Activated CD4-positive, alpha-beta T cell treated with anti-CD3 and anti-CD28 coated beads, Interleukin-2, amount 50 U/mL, for 4 hours (primary cell): ENCODE measurements around the gene STARD3.

Experiments
- DNase-seq, 2 experiments: peaks; one replicate each; pipeline ENCODE4 v3.0.0-alpha.2; 2020

Gene STARD3

GRCh38 chr17:39604911-39605491, 31.9 kb upstream of the STARD3 start:
- DNase-seq = no peak

- no peak for DNase-seq
Observed at GRCh38 chr17:39605492-39606433, 31.2 kb upstream of the STARD3 start.

GRCh38 chr17:39606434-39607056, 30.4 kb upstream of the STARD3 start:
- DNase-seq = no peak

GRCh38 chr17:39607057-39607850, 29.7 kb upstream of the STARD3 start:
- DNase-seq = no peak

GRCh38 chr17:39607851-39608130, 29.2 kb upstream of the STARD3 start, which contains the start of gene NEUROD2:
NEUROD2 (minus strand) TSS chr17:39607920; CDS start chr17:39606599, 1,321 bp downstream.
- no peak for DNase-seq

DNA sequence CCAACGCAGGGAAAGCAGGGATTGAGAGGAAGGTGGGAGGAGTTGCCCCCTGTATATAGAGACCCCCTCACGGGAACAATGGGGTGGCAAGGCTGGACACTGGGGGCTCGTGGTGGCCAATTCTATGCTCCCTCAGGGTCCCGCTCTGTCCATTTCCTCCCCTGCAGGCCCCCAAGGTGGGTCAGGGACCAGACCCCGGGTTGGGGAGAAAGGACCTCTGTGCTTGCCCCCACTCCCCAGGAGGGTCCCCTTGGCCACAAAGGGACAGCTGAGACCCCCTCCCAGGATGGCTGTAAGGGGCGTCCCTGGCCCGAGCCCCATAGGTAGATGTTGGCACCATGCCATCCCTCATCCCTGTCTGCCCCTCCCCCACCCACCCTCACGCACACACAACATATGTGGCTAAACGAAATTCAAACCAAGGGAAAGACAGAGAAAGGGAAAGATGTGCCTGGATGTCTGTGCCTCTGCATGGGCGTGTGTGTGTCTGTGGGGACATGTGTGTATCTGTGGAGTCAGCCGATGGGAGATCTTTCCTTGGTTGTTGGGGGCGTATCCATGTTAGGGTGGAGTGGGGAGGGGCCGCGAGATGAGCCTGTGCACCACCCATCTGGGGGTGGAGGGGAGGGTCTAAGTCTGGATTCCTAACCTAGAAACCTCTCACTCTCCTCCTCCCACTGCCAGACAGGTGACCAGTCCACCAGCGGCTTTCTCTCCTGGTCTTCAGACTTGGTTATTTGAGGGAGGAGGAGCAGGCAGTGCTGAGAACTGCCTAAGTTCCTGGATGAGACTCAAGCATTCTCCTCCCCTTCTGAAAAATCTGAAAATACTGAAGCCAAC, 28.6 kb upstream of the STARD3 start:
- no peak for DNase-seq

- no peak for DNase-seq
Observed at GRCh38 chr17:39609416-39610025, 27.4 kb upstream of the STARD3 start.

DNA sequence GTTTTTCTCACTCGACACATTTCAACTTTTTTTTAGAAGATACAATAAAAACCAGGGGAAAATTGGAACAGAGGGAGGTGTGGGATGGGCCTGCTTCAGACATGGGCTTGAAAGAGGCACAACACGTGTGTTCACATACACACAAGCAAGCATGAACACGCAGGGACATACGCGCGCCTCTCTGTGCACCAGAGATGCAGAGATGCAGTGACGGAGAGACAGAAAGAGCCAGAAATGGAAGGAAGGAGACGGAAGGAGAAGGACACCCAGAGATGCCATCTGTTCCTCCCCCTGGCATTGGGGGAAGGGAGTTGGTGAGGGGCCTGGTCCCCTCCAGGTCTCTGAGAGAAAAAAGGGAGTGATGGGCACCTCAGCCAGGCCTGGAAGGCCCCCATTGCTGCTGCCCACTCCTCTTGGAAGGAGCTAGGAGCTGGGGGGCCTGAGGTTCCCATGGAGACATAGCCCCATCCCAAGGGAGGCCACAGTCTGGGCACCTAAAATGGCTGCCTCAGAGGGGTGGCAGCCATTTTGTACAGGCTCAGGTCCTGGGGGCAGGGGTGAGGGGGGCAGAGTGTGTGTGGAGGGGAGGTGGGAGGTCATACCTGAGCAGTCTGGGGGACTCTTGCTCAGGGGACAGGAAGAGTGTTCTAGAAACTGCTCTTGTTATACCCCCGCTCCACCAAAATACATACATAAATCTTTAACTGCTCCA, 25.4 kb upstream of the STARD3 start:
- no peak for DNase-seq

DNA sequence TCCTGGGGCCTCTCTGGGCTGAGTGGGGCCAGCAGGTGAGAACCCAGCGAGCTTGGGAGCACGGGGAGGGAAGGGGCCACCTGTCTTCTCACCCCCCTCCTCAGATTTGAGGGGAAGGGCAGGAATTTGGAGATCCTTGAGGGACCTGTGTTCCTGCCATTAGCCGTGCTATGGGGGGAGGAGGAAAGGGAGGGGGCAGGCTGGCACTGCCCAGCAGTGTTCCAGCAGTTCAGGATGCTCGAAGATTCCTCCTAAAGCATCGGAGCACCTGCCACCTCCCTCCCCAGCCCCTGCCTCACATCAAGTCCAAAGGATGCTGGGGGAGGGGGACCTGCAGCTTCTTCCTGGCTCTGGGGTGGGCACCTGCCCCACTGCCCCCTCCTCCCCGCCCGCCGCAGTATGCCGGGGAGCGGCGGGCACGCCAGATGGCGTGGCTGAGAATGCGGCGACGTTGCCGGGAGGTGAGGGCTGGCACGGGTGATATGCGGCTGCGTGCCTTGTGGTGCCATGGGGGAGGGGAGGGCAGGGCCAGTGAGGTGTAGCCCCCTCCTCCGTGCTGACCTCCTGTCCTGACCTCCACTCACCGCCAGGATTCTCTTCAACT, 24.6 kb upstream of the STARD3 start:
- no peak for DNase-seq

- no peak for DNase-seq
Observed at GRCh38 chr17:39612935-39613464, 23.9 kb upstream of the STARD3 start.

- no peak for DNase-seq
Observed at GRCh38 chr17:39614545-39615157, 22.3 kb upstream of the STARD3 start.

- DNase-seq = no peak
Observed at GRCh38 chr17:39615434-39615833, 21.5 kb upstream of the STARD3 start.

DNA sequence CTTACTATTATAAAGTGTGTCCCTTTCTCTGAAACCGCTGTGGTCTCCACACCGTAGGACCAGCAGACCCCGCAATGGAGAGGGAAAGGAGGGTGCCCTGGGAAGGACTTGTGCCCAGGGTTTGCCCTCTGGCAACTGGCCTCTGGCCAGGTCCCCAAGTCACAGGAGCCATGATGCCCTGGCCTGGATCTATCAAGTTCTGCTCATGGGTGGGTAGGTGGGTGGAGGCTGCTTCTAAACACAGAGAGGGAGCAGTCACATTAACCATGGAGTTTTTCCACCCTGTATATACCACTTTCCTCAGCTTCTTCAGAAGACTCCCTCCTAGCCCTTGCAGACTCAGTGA, 19.9 kb upstream of the STARD3 start:
- no peak for DNase-seq

GRCh38 chr17:39617446-39618245, 19.3 kb upstream of the STARD3 start:
- peak; percentile 47 to 55 for DNase-seq

DNA sequence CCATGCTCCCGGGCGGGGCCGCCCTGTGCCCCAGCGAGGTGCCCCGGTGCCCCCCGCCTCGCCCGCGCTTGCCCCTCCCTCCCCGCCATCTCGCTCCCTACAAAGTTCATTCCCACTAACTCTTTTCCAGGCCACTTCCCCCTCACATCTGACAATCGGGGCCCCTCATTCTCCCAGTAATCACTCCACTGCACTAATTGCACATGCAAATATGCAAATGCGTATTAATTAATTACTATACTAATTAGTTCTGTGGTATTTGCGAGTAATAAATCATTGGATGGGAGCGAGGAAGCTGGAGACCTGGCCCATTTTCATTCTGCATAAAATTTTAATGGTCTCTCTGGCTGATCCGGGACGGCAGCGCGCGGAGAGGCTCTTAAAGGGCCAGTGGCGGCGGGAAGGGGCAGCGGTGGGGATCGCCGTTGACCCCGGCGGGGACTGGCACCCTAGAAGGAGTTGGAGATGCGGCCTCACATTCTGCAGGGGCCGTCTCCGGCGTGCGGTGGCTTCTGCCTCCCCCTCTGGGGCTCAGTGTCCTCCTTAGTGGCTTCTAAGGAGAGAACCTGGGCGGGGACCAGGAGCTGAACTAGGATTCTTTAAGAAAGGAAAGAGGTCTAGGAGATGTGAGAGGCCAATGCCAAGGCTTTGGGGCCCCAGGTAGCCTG, 18.6 kb upstream of the STARD3 start:
- no peak for DNase-seq

GRCh38 chr17:39618956-39619785, 17.8 kb upstream of the STARD3 start:
- no peak for DNase-seq

DNA sequence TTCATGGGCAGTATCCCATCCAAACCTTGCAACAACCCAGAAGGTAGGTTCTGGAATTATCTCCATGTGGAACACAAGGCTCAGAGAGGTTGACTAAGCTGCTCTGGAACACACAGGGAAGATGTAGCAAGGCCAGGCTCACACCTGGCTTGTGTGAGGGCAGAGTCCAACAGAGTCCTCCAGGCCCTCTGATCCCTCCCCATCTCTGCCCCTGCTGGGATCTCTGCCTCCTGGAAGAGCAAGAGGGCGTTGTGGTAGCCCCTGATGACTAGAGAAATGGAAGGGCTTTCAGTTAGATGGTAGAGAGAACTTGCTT, 17.2 kb upstream of the STARD3 start:
- no peak for DNase-seq
